ENCODE data around the gene FPGS.

FPGS gene

DNA sequence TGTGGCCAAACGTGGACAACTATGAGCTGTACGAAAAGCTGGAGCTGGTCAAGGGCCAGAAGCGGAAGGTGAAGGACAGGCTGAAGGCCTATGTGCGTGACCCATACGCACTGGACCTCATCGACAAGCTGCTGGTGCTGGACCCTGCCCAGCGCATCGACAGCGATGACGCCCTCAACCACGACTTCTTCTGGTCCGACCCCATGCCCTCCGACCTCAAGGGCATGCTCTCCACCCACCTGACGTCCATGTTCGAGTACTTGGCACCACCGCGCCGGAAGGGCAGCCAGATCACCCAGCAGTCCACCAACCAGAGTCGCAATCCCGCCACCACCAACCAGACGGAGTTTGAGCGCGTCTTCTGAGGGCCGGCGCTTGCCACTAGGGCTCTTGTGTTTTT is 13.5 kb upstream of the FPGS start:
- DNase-seq (ENCODE audit: low spot score): no peak

DNA sequence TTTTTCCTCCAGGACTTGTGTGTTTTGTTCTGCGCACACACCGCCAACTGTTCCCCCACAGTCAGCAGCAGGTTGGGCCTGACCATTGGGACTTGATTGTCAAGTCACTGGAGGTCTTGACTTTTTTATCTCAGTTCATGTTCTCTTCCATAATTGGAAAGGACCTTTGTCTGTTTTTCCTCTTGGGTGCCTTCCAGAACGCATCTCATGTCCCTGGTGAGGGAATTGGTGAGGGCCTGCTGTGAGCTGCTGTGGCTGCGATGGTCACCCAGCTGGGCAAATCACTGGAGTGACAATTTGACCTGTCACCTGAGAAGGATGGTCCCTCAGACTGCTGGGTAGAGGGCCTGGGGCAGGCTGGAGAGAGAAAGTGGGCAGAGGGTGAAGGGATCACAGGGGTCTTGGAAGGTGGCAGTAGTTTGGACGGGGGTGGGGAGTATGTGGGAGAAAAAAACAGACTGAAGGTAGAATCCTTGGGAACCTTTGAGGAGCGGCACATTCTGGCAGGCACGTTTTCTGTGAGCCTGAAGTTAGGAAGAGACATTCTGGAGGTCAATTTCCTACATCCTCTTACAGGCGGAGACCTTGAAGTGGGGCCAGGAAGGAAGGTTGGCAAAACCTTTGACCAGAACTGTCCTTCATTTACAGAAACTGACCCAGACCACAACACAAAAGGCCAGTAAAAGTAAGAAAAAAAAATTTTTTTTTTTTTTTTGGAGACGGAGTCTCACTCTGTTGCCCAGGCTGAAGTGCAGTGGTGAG is 12.4 kb upstream of the FPGS start:
- no peak for DNase-seq (ENCODE audit: low spot score)

DNA sequence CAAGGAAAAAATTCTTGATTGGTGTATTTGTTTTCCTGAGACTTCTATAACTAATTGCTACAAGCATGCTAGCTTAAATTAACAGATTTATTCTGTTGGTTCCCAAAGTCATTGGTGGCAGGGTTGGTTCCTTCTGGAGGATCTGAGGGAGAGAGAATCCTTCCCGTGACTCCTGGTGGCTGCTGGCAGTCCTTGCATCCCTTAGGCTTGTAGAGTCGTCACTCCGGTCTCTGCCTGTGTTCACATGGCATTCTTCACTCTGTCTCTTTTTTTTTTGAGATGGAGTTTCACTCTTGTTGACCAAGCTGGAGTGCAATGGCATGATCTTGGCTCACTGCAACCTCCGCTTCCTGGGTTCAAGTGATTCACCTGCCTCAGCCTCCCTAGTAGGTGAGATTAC is 11.6 kb upstream of the FPGS start:
- DNase-seq (ENCODE audit: low spot score): no peak

DNA sequence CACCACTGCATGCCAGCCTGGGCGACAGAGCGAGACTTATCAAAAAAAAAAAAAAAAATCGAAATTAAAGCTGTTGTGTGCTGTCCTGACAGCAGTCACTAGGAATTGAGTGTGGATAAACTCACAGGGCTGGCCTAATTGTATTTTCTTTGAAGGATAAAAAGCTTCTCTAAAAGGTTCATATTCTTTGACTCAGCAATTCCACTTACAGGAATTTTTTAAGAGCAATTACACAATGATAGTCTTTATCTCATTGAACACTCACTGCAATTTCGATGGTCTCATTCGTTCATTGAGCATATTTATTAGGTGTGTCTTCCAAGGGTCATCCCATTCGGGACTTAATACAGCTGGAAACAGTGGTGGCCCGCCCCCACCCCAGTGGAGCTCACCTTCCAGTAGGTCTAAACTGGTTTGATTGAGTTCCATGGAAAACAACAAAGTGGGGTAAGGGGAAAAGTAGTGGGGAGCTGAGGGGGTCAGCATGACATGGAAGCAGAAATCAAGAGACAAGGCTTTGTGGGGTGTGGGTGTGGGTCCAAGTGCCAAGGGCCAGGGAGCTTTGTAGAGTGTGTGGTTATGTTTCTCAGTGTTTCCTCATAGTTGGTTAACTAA is 10.2 kb upstream of the FPGS start:
- no peak for DNase-seq (ENCODE audit: low spot score)

DNA sequence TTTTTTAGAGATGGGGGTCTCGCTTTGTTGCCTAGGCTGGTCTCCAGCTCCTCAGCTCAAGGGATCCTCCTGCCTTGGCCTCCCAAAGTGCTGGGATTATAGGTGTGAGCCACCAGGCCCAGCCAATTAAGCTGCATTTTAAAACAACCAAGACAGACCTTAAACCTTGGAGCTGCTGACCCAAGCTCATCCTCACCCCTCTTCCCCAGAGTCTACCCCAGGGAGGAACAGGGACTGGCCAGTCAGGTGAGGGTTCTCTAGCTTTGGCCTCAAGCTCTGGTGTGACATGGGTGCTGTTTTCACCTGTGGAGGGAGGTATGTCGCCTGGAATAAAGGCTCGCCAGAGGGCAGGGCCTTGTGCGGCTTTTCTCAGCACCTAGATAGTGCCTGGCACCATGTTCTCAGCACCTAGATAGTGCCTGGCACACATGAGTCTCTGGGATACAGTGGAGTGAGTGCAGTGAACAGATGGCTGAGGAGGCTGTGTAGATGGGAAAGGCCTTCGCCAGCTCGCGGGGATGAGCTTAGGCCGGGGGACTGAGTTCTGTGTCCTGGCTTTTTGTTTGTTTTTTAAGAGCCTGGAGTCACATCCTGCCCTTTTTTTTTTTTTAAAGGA is 9.5 kb upstream of the FPGS start:
- no peak for DNase-seq (ENCODE audit: low spot score)

DNA sequence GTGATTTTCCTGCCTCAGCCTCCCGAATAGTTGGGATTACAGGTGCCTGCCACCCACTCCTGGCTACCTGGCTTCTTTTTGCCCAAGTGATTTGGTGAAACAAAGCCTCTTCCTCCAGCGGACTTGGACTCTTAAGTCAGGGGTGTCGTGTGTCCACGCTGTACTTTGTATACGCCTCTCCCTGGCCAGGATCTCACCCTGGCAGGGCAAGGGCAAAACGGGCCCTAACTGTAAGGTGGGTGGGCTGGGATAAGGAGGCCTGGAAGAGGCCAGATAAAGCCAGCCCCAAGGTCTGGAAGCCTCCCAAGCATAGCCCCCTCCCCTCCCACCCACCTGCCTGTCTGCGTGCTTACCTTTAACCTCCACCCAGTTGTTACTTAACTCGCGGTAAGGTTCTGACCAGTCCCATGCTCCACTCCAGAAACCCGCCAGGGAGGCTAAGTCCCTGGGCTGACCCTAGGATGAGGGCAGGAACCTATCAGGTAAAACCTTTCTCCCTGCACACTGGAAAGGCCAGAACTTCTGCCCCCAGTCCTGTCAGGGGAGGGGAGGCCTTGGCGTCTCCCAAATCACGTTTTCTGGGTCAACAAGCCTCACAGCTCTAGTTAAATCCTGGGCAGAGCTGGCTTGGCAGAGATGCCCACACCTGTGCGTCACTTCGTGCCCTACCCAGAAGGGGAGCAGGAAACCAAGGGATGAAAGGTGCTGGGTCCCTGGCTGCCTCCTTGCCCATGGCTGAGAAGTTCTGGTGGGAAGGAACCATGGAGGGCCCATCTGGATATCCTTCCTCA is 8.5 kb upstream of the FPGS start:
- no peak for DNase-seq (ENCODE audit: low spot score)

DNA sequence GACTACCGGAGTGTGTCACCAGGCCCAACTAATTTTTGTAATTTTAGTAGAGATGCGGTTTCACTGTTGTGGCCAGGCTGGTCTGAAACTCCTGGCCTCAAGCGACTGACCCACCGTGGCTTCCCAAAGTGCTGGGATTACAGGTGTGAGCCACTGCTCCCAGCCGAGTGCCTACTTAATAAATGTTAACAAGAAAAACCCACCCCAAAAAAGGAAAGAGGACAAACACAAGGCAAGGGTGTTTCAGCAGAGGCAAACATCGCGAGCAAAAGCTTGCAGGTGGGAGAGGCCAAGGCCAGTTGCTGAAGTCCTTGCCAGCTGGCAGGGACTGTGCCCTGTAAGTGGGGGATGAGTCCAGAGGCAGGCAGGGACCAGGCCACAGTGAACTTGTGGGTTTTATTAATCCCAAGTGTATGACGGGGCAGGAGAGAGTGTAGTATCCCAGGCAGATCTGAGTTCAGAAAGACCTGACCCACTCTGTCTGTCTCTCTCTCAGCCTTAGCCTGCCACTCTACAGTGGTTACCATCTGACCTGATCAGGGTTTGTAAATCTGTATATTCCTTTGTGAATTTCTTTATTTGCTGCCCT is 6.4 kb upstream of the FPGS start:
- DNase-seq (ENCODE audit: low spot score): no peak

DNA sequence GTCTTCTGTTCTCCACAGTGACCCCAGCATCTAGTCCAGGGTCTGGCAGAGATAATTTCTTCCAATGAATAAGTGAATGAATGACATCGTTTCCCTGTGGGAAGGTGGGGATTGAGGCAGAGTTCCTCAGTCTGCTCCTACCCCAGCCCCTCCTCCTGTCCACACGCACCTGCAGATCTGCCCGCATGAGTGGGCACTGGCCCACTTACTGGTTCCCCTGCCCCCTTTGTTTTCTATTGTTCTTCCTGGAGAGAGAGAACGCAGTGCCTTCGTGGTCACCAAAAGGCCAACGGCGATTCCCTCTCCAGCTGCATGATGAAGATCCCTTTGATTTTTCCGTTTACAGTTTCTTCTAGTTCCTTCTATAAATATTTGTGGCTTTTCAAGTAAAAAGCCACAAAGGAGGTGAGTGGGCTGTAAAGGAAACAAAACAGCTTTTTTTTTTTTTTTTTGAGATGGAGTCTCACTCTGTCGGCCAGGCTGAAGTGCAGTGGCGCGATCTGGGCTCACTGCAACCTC is 5.8 kb upstream of the FPGS start:
- DNase-seq (ENCODE audit: low spot score): no peak

DNA sequence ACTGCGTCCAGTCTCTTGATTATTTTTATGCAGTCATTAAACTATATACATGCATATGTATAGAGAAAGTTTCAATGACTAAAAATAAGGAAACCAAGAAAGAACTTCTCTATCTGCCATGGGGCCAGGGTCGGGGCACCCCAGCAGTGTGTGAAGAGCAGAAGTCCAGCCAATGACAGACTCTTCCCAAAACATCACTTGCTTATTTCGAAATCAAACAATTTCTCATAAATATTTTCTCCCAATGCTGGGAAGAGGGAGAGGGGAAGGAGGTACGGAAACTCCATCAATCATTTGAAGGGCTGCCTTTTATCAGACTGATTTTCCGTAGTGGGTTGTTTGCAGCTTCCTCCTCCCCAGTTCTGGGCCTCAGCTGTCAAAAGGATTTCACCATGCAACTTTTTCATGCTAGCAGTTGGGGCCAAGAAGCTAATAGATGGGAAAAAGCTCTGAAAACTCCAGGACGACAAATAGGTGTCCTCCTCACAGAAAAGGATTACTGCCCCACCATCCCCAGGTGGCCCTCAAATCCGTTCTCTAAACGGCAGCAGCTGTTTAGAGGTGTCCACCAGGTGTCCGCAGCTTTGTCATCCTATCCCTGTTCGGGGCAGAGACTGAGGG is 617 bp upstream of the FPGS start:
- DNase-seq (ENCODE audit: low spot score): no peak

DNA sequence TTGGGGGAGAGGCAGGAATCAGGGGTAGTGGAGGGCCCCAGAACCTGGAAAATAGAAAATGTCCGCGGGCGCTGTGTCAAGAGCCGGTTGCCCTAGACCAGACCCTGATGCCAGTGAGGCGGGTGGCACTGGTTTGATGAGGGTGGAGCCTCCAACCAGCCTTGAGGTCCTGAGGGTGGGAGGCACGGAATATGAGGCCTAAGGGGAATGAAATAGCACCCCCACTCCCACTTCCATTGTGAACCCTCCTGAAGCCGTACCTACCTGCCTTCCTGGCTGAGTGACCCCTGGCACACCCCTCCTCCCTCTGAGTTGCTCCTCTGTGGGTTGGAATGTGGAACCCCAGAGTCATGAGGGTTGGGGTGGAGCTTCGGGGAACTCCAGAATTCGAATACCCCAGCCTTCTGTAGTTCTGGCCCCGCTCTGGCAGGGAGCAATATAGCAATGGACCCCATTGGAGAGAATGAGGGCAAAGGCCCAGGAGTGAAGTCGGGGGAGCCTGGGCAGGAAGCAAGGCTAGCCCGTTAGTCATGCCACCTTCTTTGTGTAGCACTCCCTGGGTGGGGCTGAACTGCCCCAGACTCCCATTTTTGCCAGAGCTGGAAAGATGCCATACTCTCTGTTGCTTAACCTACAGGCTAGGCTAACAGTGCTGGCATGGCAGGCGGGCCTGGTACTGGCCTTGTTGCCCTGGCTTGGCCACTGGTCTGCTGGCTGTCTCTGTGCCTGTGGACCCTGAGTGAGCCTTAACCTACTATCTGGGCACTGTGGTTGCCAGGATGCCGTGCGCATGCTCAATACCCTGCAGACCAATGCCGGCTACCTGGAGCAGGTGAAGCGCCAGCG is 1.0 kb downstream of the FPGS start:
- DNase-seq (ENCODE audit: low spot score): no peak

DNA sequence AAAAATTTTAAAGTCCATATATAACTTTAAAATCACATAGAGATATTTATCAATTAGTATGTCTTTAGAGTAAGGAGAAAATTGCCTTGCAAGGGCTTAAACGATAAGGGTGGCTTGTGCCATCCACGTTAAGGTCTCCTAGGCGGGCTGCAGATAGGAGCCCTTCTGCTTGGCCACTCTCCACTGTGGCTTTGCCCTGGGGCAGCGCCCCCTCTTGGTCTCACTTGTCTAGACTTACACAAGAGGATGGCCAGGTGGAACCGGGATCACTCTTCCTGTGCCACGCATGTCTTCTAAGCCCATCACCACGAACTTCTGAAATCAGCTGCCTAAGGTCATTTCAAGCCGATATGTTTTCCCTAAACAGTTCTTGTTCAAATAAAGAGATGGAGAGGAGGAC is 2.9 kb downstream of the FPGS start:
- DNase-seq (ENCODE audit: low spot score): no peak

DNA sequence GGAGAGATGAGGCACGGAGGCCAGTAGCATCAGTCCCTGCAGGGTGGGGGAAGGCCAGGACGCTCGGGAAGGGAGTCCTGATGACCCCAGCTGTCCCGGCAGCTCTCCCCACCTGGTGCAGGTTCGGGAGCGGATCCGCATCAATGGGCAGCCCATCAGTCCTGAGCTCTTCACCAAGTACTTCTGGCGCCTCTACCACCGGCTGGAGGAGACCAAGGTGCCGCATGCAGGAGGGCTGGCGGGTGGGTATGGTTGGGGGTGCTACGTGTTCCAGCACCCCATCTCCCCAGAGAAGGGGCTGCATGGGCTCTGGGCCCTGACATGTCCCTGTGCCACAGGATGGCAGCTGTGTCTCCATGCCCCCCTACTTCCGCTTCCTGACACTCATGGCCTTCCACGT is 4.2 kb downstream of the FPGS start:
- no peak for DNase-seq (ENCODE audit: low spot score)

DNA sequence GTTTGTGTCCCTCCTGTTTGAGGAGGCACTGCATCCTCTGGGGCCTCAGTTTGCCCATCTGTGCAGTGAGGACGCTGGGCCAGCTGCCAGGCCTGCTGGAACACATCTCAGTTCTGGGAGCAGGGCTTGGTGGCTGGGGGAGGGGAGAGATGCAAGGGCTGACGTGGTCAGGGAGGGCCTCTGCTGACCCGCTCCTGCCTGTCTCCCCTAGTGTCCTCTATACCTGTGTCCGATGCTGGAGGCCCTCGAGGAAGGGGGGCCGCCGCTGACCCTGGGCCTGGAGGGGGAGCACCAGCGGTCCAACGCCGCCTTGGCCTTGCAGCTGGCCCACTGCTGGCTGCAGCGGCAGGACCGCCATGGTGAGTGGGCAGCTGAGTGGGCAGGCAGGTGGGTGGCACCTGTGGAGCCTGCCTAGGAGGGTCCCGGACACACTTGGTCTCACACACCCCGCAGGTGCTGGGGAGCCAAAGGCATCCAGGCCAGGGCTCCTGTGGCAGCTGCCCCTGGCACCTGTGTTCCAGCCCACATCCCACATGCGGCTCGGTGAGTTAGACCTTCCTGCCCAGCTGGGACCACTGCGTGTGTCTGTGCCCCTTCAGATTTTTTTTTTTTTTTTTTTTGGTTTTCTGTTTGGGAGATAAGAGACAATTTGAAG is 5.8 kb downstream of the FPGS start:
- no peak for DNase-seq (ENCODE audit: low spot score)

DNA sequence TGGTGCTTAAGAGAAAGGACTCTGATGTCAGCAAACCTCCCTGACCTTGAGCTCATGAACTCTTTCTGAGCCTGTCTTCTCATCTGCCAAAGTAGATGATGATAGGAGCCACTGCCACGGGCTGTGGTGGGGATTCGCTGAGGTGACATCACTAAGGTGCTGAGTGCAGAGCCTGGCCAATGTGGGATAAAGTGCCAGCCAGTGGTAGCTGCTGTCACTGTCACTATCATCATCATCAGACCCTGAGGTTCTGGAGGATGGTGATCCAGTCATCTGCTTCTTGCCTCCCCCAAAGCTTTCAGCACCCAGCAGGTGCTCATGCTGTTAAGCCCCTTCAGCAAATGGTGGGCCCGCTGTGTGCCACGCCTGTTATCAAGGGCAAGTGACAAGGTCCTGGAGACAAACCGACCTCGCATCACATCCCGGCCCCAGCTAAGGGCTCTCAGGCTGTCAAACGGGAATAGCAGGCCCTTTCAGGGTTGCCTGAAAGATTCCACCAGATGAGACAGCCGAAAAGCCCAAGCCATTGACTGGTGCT is 6.4 kb downstream of the FPGS start:
- no peak for DNase-seq (ENCODE audit: low spot score)

DNA sequence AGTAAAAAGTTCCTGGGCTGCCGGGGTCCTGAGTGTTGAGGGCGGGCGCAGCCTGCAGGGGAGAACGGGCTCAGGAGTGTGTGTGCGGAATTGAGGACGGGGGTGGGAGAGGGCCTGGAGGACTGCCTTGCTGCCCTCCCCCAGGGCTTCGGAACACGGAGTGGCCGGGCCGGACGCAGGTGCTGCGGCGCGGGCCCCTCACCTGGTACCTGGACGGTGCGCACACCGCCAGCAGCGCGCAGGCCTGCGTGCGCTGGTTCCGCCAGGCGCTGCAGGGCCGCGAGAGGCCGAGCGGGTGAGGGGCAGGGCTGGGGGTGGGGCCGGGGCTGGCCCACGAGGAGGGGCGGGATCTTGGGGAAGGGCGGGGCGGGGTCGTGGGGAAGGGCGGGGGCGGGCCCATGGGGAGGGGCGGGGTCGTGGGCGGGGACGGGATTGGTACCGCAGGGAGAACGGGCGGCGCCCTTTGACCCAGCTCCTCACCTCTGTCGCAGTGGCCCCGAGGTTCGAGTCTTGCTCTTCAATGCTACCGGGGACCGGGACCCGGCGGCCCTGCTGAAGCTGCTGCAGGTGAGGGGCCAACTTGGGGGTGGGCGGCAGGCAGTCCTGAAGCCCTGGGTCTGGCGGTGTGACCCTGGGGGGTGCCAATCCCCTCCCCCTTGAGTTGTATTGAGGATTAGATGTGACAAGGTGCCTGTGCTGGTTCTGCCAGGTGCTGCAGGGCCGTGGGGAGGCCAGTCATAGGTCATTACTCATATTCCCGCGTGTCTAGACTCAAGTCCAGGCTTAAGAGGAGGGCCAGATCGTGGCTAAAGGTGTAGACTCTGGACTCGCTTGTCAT is 7.1 kb downstream of the FPGS start:
- DNase-seq (ENCODE audit: low spot score): no peak

DNA sequence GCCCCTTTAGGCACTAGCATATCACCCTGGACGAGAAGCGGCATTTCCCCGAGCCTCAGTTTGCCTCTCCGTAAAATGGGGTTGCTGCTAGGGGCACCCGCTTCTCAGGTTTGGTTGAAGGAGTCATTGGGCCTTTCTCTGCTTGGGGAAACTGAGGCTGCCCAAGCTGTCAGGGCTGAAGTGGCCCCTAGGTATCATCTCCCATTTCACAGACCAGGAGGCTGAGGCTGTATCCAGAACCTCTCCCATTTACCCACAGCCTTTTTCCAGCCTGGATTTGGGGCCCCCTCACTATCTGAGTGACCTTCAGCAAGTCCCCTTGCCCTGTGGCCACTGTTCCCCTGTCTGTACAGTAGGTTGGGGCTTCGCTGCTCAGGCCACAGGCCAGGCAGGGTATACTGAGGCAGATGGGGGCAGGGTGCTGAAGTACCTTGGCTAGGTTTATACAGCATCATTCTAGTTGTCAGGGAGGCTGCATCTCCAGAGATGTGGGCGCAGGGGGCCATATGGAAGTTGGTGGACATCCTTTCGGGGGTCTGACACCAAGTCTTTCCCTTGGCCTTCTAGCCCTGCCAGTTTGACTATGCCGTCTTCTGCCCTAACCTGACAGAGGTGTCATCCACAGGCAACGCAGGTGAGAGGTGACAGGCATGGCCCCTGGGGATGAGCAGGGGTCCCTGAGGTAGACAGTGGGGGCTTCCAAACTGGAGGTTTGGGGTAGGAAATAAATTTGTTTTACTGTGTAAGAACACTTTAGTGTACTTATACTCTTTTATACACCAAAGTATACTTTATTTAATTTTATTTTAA is 7.9 kb downstream of the FPGS start:
- DNase-seq (ENCODE audit: low spot score): no peak

DNA sequence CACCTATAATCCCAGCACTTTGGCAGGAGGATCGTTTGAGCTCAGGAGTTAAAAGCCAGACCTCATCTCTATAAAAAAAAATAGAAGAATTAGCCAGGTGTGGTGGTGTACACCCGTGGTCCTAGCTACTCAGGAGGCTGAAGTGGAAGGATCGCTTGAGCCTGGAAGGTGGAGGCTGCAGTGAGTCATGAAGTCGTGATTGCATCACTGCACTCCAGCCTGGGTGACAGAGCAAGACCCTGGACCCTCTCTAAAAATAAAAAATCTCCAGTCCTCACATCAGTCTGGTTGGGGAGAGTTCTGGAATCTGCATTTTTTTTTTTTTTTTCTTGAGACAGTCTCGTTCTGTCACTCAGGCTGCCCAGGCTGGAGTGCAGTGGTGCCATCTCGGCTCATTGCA is 9.3 kb downstream of the FPGS start:
- DNase-seq (ENCODE audit: low spot score): no peak

All from globus pallidus (tissue), 1 donor.